Measurements from ENCODE around the gene CTNND2.

DNA sequence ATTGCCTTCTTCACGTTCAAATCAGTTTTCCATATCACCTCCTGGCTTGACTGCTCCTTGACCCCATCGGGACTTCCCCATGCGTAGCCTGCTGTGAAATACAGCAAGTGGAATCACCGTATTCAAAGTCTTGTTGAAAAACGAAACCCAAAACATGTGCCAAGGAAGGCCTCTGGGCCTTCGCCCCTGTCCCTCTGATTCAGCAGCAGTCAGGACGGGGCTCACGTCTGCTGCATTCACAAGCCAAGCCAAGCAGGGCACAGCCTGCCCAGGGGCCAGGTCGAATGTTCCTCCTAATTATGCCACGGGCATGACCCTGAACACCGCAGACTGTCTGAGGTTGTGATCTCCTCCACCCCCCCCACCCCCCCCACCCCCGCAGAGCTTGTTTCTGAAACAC is 960 bp upstream of the CTNND2 start:
- TF ChIP-seq, protein P1, sequence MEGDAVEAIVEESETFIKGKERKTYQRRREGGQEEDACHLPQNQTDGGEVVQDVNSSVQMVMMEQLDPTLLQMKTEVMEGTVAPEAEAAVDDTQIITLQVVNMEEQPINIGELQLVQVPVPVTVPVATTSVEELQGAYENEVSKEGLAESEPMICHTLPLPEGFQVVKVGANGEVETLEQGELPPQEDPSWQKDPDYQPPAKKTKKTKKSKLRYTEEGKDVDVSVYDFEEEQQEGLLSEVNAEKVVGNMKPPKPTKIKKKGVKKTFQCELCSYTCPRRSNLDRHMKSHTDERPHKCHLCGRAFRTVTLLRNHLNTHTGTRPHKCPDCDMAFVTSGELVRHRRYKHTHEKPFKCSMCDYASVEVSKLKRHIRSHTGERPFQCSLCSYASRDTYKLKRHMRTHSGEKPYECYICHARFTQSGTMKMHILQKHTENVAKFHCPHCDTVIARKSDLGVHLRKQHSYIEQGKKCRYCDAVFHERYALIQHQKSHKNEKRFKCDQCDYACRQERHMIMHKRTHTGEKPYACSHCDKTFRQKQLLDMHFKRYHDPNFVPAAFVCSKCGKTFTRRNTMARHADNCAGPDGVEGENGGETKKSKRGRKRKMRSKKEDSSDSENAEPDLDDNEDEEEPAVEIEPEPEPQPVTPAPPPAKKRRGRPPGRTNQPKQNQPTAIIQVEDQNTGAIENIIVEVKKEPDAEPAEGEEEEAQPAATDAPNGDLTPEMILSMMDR (IDR thresholded peaks at IDR 0.05; ENCODE audit: low read depth, low read length, missing input control) = no peak
- no peak for TF ChIP-seq GABPA (IDR thresholded peaks at IDR 0.05 in 1 of 2, conservative IDR thresholded peaks at IDR 0.05 in 1 of 2)
